OCI-M2 (cell line): ENCODE measurements around the gene KCTD2.
"Not testable (repeated sequence)": the region's sequence is repeated elsewhere in the genome, so short reads cannot be mapped to it uniquely, and the experiment has no call there.

Experiments used
- DNase-seq: peaks from one replicate; lab custom pipeline; 2025; ENCODE audit not compliant: unreplicated experiment; lab: John Stamatoyannopoulos, UW

Gene KCTD2

GRCh38 chr17:75049057-75049456, 2.0 kb downstream of the KCTD2 start:
- DNase-seq: no peak

GRCh38 chr17:75049706-75050105, 2.7 kb downstream of the KCTD2 start:
- DNase-seq: no peak

- no peak for DNase-seq
Measured at GRCh38 chr17:75051941-75052340, 4.9 kb downstream of the KCTD2 start.

- no peak for DNase-seq
Measured at GRCh38 chr17:75059369-75060345, 12.6 kb downstream of the KCTD2 start.

GRCh38 chr17:75060434-75061054, 13.5 kb downstream of the KCTD2 start:
- DNase-seq: no peak

GRCh38 chr17:75061055-75061438, 14.0 kb downstream of the KCTD2 start:
- DNase-seq: no peak

- no peak for DNase-seq
Measured at GRCh38 chr17:75061618-75062017, 14.6 kb downstream of the KCTD2 start.

GRCh38 chr17:75063201-75063600, 16.2 kb downstream of the KCTD2 start:
- no peak for DNase-seq

- no peak for DNase-seq
Measured at GRCh38 chr17:75063626-75064025, 16.6 kb downstream of the KCTD2 start.

GRCh38 chr17:75064040-75064439, 17.0 kb downstream of the KCTD2 start:
- DNase-seq: no peak

GRCh38 chr17:75064460-75064859, 17.4 kb downstream of the KCTD2 start:
- no peak for DNase-seq

- no peak for DNase-seq
Measured at GRCh38 chr17:75064867-75065561, 18.0 kb downstream of the KCTD2 start.

GRCh38 chr17:75065562-75066151, 18.6 kb downstream of the KCTD2 start:
- no peak for DNase-seq

- no peak for DNase-seq
Measured at GRCh38 chr17:75067856-75068255, 20.8 kb downstream of the KCTD2 start.

- no peak for DNase-seq
Measured at GRCh38 chr17:75068750-75069149, 21.7 kb downstream of the KCTD2 start.

- no peak for DNase-seq
Measured at GRCh38 chr17:75069783-75070182, 22.8 kb downstream of the KCTD2 start.

- DNase-seq: not testable (repeated sequence)
Measured at GRCh38 chr17:75071478-75072271, 24.6 kb downstream of the KCTD2 start.

- not testable (repeated sequence) for DNase-seq
Measured at GRCh38 chr17:75072909-75073308, 25.9 kb downstream of the KCTD2 start.

GRCh38 chr17:75073618-75074047, 26.6 kb downstream of the KCTD2 start:
- no peak for DNase-seq

- no peak for DNase-seq
Measured at GRCh38 chr17:75074532-75074931, 27.5 kb downstream of the KCTD2 start.
